Subcutaneous abdominal adipose tissue (tissue), 5 donors: Measurements from ENCODE around the gene CBLL1.

Experiments
- H3K27ac ChIP-seq: one replicate; pipeline ENCODE4 v1.7.0; 2013; ENCODE audit warnings: low read depth, mild to moderate bottlenecking, inconsistent platforms, low read length, moderate library complexity
- H3K27me3 ChIP-seq, 5 donors: one replicate each; pipeline ENCODE4 v1.7.0; 2013; ENCODE audit warnings: low read length in 5 of 5, inconsistent platforms in 1 of 5; ENCODE audit not compliant: control insufficient read depth in 5 of 5, insufficient read depth in 4 of 5
- H3K36me3 ChIP-seq, 5 donors: one replicate each; pipeline ENCODE4 v1.7.0; 2013; ENCODE audit warnings: low read length in 5 of 5; ENCODE audit not compliant: control insufficient read depth in 5 of 5, insufficient read depth in 5 of 5
- H3K4me1 ChIP-seq, 5 donors: one replicate each; pipeline ENCODE4 v1.7.0; 2013; ENCODE audit warnings: low read length in 5 of 5, mild to moderate bottlenecking in 3 of 5, moderate library complexity in 1 of 5; ENCODE audit not compliant: control insufficient read depth in 5 of 5, insufficient read depth in 5 of 5
- H3K4me3 ChIP-seq, 5 donors: one replicate each; pipeline ENCODE4 v1.7.0; 2013; ENCODE audit warnings: low read length in 5 of 5, low read depth in 1 of 5
- H3K9ac ChIP-seq, 5 donors: one replicate each; pipeline ENCODE4 v1.7.0; 2013; ENCODE audit warnings: low read length in 5 of 5, mild to moderate bottlenecking in 4 of 5, moderate library complexity in 3 of 5
- H3K9me3 ChIP-seq, 5 donors: one replicate each; pipeline ENCODE4 v1.7.0; 2013; ENCODE audit warnings: low read length in 5 of 5; ENCODE audit not compliant: control insufficient read depth in 5 of 5
- donor health status: healthy.
- donor health status: healthy.
- donor health status: healthy.
- donor health status: healthy.
- donor health status: healthy.

The CBLL1 gene

GRCh38 chr7:107799647-107800264 lies 55.8 kb downstream of the CBLL1 start:
- Histone ChIP-seq H3K9me3 (no peaks in the 10 kb centered on the region), H3K4me3 (no peak overlapping the region), H3K27me3 (peaks cover 0 to 3% (median 0%) of the 10 kb centered on the region in 5 donors), H3K36me3 (no peaks in the 10 kb centered on the region), H3K27ac (no peak overlapping the region), H3K4me1 (no peaks in the 10 kb centered on the region), H3K9ac (no peak overlapping the region)

GRCh38 chr7:107803009-107803610 lies 59.2 kb downstream of the CBLL1 start, which contains the start of gene SLC26A3:
SLC26A3 (minus strand) TSS chr7:107803223; CDS start chr7:107794509, 8,714 bp downstream.
- H3K9ac ChIP-seq: no peak within 1 kb of the TSS
- no peaks in the 10 kb centered on the region for H3K9me3 ChIP-seq
- no peak within 1 kb of the TSS for H3K4me3 ChIP-seq
- no peaks in the 10 kb centered on the region for H3K4me1 ChIP-seq
- H3K27me3 ChIP-seq: peaks cover 0 to 3% (median 0%) of the 10 kb centered on the region in 5 donors
- H3K36me3 ChIP-seq: no peaks in the 10 kb centered on the region
- H3K27ac ChIP-seq: no peak within 1 kb of the TSS

GRCh38 chr7:107809179-107809578 lies 65.2 kb downstream of the CBLL1 start:
- no peaks in the 10 kb centered on the region for H3K36me3 ChIP-seq
- H3K9me3 ChIP-seq: no peaks in the 10 kb centered on the region
- H3K9ac ChIP-seq: no peak overlapping the region
- H3K27me3 ChIP-seq: no peaks in the 10 kb centered on the region
- H3K4me1 ChIP-seq: no peaks in the 10 kb centered on the region
- no peak overlapping the region for H3K4me3 ChIP-seq
- H3K27ac ChIP-seq: no peak overlapping the region

- H3K4me1 ChIP-seq: no peaks in the 10 kb centered on the region
- H3K36me3 ChIP-seq: no peaks in the 10 kb centered on the region
- H3K27me3 ChIP-seq: no peaks in the 10 kb centered on the region
- no peak overlapping the region for H3K4me3 ChIP-seq
- no peak overlapping the region for H3K27ac ChIP-seq
- no peak overlapping the region for H3K9ac ChIP-seq
- no peaks in the 10 kb centered on the region for H3K9me3 ChIP-seq
Measured at GRCh38 chr7:107810626-107811025, 66.7 kb downstream of the CBLL1 start.
